Measurements from ENCODE around the gene STX12. TPM values are rescaled to one million over a fixed set of nuclear protein-coding genes. Genes with fewer than 3 reads are reported as not detected.
"Not testable (repeated sequence)": the region's sequence is repeated elsewhere in the genome, so short reads cannot be mapped to it uniquely, and the experiment has no call there.

Gene STX12
- total and polyA plus RNA-seq, 8 donors: 49.5 to 79.3 (median 55.9) TPM

DNA sequence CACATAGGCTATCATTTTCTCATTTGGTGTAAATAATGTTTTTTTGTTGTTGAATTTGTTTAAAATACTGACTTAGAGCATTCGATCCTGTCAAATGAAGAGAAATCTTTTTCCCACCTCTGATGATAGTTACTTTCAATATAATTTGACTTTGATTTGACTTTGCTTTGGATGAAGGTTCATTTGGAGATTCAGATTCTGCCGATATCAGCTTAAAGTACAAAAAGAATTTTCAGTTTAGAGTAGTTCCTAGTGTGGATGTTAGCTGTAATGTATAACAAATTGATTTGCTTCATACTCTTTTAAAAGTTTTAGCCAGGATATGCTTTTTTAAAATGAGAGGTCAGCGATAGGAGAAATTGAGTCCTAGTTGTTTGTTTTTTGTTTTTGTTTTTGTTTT lies 9.9 kb downstream of the STX12 start:
- no peak overlapping the region for H3K27ac ChIP-seq

DNA sequence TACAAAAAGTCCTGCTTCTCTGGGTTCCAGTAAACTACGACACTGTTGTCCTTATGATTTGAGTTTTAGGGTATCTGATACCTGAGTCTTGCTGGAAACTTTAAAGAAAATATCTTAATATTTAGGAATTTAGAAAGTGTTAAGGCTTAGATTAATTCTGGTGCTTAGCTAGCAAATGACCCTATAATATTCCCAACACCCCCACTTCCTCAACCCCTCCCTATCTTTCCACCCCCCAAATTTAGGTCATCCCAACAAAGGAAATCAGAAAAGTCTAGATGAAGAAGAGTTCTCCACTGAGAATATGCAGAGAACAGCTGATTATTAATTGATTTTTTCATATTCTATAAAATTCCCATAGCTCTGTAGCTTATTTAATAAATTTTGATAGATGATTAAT lies 11.7 kb downstream of the STX12 start:
- Histone ChIP-seq H3K9me3 (no peaks in the 10 kb centered on the region), H3K4me3 (no peak overlapping the region), H3K27ac (peak overlapping the region; percentile 65 to 72), H3K36me3 (peaks cover 0 to 11% of the 10 kb centered on the region in 2 donors), H3K27me3 (no peaks in the 10 kb centered on the region), H3K4me1 (peaks cover 26 to 100% of the 10 kb centered on the region in 2 donors)
- no peak for ATAC-seq
- no peak for DNase-seq
- TF ChIP-seq, protein P1, sequence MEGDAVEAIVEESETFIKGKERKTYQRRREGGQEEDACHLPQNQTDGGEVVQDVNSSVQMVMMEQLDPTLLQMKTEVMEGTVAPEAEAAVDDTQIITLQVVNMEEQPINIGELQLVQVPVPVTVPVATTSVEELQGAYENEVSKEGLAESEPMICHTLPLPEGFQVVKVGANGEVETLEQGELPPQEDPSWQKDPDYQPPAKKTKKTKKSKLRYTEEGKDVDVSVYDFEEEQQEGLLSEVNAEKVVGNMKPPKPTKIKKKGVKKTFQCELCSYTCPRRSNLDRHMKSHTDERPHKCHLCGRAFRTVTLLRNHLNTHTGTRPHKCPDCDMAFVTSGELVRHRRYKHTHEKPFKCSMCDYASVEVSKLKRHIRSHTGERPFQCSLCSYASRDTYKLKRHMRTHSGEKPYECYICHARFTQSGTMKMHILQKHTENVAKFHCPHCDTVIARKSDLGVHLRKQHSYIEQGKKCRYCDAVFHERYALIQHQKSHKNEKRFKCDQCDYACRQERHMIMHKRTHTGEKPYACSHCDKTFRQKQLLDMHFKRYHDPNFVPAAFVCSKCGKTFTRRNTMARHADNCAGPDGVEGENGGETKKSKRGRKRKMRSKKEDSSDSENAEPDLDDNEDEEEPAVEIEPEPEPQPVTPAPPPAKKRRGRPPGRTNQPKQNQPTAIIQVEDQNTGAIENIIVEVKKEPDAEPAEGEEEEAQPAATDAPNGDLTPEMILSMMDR (IDR thresholded peaks at IDR 0.05): no peak
- intact Hi-C loops (cut with DNase I): no loop called here

More for the DNA sequence above, 9.9 kb downstream of the STX12 start:
- no peaks in the 10 kb centered on the region for H3K27me3 ChIP-seq
- H3K36me3 ChIP-seq: peaks cover 0 to 17% of the 10 kb centered on the region in 2 donors
- H3K9me3 ChIP-seq: no peaks in the 10 kb centered on the region
- intact Hi-C loops (cut with DNase I): no loop called here
- TF ChIP-seq, protein P1 (IDR thresholded peaks at IDR 0.05): no peak
- H3K4me3 ChIP-seq: no peak overlapping the region
- no peak for ATAC-seq
- H3K4me1 ChIP-seq: peaks cover 15 to 100% of the 10 kb centered on the region in 2 donors
- no peak for DNase-seq

DNA sequence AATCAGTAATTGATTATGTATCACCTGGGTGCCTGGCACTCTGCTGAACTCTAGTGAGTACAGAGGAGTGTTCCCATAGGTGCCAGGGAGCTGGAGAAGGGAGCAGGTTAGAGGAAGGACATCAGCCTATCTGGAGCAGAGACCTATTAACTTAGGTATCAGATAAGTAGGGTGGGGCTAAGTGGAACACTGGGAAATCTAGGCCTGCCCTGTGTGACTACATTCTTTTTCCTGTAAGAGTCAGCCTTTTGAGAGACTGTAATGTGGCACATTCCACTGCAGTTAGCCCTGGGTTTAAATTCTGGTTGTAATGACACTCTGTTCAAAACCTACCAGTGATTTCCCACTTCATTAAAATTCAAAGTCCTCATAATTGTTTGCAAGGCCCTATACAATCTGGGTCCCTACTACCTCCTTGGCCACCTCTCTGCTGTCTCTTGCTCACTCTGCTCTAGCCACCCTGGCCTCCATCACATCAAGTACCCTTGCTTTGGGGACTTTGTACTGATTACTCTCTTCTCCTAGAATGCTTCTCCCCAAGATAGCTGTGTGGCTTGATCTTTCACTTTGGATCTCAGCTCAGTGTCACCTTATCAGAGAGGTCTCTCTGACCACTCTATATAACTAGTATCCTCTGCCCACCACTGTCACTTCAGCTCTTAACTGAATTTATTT lies 12.9 kb downstream of the STX12 start:
- TF ChIP-seq, protein P1 (IDR thresholded peaks at IDR 0.05): no peak
- ATAC-seq (peak; percentile 91), DNase-seq (peak in 1 of 4 donors; percentile 44)
- intact Hi-C loops (cut with DNase I): no loop called here
- H3K27ac ChIP-seq: peak overlapping the region; percentile 65 to 72
- peaks cover 26 to 100% of the 10 kb centered on the region in 2 donors for H3K4me1 ChIP-seq
- H3K9me3 ChIP-seq: no peaks in the 10 kb centered on the region
- no peaks in the 10 kb centered on the region for H3K27me3 ChIP-seq
- peaks cover 2 to 15% of the 10 kb centered on the region in 2 donors for H3K36me3 ChIP-seq
- no peak overlapping the region for H3K4me3 ChIP-seq

DNA sequence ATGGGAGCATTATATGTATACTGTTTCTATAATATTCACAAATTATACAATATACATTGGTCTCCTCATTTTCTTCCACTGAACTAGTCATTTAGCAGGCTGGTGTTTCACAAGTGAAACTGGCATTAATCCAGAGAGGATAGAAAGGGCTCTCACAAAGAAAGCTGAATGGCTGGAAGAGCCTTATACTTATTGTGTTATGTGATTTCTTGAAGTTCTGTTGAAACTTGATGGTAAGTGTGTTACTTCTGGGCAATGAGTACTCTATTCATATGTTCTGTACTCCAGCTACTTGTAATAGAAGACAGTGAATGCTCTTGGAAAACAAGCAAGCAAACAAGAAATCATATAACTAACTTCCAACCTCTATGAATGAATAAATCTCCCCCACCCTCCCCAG lies 14.9 kb downstream of the STX12 start:
- H3K9me3 ChIP-seq: no peaks in the 10 kb centered on the region
- no peaks in the 10 kb centered on the region for H3K27me3 ChIP-seq
- intact Hi-C loops (cut with DNase I): no loop called here
- peaks cover 26 to 87% of the 10 kb centered on the region in 2 donors for H3K4me1 ChIP-seq
- peak overlapping the region; percentile 60 to 72 for H3K27ac ChIP-seq
- peaks cover 4 to 25% of the 10 kb centered on the region in 2 donors for H3K36me3 ChIP-seq
- TF ChIP-seq, protein P1 (IDR thresholded peaks at IDR 0.05): no peak
- no peak overlapping the region for H3K4me3 ChIP-seq
- ATAC-seq (peak; percentile 40), DNase-seq (peak in 2 of 4 donors; percentile 24 to 67)

DNA sequence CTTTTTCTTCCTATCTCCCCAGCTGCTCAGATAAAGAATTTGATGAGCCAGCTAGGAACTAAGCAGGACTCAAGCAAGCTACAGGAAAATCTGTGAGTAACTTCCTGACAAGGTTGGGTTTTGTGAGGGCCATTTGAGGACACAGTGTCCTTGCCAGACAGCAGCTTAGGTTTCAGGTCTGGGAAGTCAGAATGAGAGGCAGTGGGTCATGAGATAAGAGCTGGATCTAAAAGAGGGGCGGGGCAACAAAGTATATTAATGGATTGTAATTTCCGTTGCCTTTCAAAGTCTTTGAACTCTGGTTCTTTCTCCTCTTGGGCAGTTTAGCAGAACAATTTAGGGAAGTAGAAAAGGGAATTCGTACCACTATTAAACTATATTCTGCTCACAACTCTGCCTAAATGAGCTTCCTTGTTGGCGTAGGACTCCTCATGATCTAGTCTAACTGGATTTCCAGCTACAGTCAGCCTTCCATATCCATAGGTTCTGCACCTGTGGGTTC lies 16.6 kb downstream of the STX12 start:
- Histone ChIP-seq H3K27ac (peak overlapping the region; percentile 16 to 72), H3K36me3 (peaks cover 4 to 42% of the 10 kb centered on the region in 2 donors), H3K9me3 (no peaks in the 10 kb centered on the region), H3K4me3 (no peak overlapping the region), H3K4me1 (peaks cover 23 to 73% of the 10 kb centered on the region in 2 donors), H3K27me3 (no peaks in the 10 kb centered on the region)
- intact Hi-C loops (cut with DNase I): no loop called here
- DNase-seq (peak in 1 of 4 donors; percentile 8), ATAC-seq (peak; percentile 44)
- TF ChIP-seq, protein P1 (IDR thresholded peaks at IDR 0.05): no peak

DNA sequence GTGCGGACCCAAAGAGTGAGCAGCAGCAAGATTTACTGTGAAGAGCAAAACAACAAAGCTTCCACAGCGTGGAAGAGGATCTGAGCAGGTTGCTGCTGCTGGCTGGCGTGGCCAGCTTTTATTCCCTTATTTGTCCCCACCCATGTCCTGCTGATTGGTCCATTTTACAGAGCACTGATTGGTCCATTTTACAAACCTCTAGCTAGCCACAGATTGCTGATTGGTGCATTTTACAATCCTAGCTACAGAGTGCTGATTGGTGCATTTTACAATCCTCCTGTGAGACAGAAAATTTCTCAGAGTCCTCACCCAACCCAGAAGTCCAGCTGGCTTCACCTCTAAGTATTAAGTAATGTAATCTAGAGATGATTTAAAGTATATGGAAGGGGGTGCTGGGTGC lies 17.3 kb downstream of the STX12 start:
- H3K4me3 ChIP-seq; H3K9me3 ChIP-seq; ATAC-seq; DNase-seq; H3K27me3 ChIP-seq; intact Hi-C loops (cut with DNase I): not testable (repeated sequence)
- Histone ChIP-seq H3K36me3 (peaks cover 4 to 49% of the 10 kb centered on the region in 2 donors), H3K27ac (peak overlapping the region; percentile 16 to 72), H3K4me1 (peaks cover 23 to 66% of the 10 kb centered on the region in 2 donors)

Measured in left lung (tissue), 10 donors.